HG02678 (cell line): ENCODE data around the gene EIF2D.
"Not testable (repeated sequence)": the region's sequence is repeated elsewhere in the genome, so short reads cannot be mapped to it uniquely, and the experiment has no call there.

Experiments used
- ATAC-seq: cut with Tn5 transposase; IDR thresholded peaks from one replicate; pipeline ENCODE4 v1.9.1; 2021; ENCODE audit warnings: mild to moderate bottlenecking, moderate library complexity; ENCODE audit not compliant: unreplicated experiment

The EIF2D gene

DNA sequence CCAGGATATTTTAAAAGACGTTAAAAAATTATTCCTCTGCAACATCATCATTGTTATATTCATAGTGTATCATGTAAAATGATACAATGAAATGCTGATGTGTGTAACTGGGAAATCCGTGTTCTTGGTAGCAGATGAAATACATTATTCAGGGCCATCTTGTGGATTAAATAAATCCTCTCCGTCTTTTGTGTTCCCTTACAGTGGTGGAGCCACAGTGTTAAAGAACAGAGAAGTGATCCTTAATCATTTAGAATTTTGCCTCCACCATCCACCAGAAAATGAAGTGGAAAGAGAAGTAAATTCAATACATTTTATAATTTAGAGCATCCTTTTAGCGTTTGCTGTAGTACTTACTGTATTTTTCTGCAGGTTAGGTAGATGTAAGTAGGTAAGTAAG is 24.4 kb upstream of the EIF2D start:
- ATAC-seq, result no peak

DNA sequence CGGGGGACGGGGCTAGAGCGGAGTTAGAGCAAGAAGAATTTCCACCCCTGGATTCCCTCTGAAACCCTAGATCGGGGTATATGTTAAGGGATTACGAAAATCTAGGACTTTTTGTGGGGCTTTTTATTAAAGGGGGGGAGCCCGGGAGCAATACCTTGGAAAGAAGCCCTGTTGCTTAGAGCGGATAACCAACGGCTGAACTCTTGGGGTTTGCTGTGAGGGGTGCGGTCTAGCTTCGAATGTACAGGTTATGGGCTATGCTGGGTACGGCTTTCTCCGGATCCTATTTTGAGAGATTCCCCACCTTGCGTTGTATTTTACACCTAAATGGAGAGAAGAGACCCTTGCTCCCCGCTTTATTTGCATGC is 23.7 kb upstream of the EIF2D start:
- no peak for ATAC-seq

DNA sequence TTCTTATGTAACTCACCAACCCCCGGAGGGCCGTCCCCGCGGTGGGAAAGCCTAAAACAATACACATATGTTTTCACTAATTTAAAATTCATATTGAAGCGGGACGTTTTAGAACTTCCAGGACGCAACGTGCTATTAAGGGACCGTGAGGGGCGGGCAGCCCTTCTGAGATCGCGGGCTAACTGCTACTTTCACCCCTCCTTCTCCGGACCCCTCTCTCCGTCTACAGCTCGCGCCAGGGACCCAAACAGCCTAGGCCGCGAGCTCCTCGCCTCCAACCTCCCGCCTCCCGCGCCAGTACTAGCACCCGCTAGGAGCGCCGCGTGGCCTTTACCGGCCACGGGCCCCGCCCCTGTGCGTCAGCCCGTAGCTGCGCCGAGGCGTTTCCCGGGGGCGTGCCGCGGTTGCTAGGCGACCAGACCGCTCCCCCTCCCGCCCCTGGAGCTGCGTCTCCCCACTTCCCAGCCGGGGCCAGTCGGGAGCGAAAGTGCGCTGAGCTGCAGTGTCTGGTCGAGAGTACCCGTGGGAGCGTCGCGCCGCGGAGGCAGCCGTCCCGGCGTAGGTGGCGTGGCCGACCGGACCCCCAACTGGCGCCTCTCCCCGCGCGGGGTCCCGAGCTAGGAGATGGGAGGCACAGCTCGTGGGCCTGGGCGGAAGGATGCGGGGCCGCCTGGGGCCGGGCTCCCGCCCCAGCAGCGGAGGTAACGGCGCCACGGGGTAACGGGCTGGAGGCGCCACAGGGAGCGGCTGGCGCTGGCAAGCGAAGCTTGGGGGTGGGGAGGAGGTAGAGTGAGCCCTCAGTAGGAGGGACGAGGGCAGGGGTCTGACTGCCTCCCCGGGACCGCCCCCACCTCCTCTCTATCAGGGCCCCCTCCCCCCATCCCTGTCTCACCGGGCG is 23.1 kb upstream of the EIF2D start, which contains the start of gene DYRK3:
DYRK3 (plus strand) TSS at position 457 of the 898 bp plus-strand sequence; CDS start at position 625, 168 bp downstream.
- peak; percentile 93 for ATAC-seq

DNA sequence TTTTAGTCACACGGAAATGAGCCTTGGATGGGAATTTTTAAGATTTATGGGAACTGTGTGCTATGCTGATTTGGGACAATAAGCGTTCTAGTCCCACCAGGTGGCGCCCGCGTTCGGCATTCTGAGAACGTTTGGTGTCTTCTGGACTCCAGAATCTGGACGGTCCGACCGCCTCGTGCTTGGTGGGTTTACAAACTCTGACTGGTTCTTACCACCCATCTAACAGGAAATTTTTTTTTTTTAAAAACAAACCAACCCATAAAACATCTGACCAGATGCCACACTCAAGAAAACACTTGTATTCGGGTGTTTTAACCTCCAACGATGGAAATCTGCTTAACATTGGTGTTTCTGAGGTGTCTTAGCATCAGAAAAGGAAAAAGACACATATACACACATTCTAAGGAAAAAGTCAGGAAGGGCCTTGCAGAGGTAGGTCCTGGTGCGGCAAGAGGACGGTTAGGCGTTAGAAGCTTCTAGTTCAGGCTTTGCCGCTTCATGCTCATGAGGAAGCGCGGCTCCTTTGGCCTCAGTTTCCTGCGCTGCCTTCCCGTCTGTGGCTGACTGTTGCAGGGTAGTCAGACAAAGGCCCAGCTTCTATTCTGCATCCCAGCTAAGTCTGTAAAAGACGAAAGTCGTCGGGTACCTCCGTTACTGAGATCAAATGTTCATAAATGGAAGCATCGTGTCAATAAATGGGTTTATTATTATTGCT is 22.3 kb upstream of the EIF2D start:
- no peak for ATAC-seq

DNA sequence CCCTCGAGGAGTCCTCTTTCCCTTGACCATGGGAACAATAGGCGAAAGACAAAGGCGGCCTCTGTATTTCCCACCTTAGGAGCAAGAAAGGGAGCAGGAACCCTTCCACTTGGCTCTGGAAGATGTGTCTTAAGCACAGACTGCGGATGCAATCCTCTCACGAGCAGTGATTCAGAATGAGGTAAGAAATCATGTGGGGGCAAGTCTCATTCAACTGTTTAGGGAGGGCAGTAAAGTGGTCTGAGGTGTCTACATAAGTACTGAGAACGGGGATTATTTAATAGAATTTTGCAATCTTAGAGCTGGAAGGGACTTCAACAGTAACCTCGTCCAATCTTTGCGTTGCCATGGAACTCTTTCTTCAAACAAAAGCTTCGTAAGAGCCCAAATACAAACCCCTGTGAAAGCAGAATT is 21.4 kb upstream of the EIF2D start:
- ATAC-seq, result no peak

DNA sequence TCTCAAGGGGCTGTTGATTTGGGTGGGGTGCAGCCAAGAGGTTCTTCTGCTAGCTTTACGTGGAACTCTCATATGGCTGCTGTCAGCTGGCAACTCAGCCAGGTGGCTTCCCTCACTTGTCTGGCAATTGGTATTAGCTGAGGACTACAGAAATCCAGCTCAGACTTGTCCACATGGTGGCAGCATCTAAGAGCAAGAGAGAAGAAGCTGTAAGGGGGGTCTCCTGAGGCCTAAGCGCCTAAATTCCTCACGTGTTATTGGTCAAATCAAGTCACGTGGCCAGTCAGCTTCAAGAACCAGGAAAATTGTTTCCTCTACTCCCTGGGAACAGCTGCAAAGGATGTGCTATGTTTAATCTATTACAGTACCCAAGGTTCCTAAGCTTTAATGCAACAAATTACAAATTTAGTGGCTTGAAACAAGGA is 18.8 kb upstream of the EIF2D start:
- ATAC-seq, result no peak

DNA sequence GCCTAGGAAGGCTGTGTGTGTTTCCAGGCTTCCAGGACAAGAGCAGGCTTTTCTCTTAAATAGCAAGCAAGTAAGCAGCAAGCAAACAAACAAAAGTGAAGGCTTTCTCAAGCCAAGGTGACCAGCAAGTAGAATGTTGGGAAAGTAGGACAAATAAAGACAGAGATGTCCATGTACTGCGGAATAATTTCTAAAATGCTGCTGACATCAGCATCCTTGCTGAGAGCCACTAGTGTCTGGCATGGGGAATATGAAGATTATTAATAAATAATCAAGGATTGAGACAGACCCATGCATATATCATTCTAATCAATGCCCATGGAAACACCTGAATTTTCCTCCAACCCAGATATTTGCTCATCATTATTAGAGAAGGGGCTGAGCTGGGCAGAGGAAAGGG is 16.7 kb upstream of the EIF2D start:
- no peak for ATAC-seq

DNA sequence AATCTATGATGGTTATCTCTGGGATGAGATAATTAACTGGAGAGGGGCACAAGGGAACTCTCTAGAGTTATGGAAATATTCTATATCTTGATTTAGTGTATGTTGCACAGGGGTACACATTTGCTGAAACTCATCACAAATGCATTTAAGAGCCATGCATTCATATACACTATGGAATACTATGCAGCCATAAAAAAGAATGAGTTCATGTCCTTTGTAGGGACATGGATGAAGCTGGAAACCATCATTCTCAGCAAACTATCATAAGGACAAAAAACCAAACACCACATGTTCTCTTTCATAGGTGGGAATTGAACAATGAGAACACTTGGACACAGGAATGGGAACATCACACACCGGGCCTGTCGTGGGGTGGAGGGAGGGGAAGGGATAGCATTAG is 14.1 kb upstream of the EIF2D start:
- not testable (repeated sequence) for ATAC-seq

DNA sequence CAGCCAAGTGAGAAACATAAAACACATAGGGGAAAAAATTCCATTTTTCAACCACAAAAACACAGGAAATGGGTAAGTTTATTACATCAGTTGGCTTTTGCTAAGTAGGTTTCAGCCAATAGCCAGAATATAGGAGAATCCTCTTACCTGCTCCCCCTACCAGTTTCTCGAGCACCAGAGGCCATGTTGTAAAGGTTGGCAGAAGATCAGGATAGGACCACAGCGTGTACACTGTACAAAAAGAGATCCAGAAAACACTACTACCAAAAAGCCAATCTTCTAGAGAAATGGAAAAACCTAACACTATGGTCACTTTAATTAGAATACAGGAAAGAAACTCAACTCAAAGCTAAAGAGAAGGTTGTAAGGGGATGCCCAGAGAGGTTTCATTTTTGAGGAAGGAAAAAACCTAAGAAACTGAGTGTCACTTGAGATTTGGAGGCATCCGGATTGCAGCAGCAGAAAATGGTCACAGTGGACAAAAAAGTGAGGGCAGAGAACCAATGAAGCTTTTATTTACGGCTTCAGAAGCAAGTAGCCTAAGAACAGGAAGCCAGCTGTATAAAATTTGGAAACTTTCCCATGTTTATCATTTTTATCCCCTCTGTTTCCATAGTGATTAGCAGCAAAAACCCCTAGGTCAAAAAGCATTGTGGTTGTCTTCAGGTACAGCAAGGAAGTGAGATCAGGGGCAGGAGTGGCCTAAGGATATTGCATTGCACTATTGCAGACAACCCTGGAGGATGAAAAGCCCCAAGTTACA is 2.9 kb downstream of the EIF2D start:
- no peak for ATAC-seq

DNA sequence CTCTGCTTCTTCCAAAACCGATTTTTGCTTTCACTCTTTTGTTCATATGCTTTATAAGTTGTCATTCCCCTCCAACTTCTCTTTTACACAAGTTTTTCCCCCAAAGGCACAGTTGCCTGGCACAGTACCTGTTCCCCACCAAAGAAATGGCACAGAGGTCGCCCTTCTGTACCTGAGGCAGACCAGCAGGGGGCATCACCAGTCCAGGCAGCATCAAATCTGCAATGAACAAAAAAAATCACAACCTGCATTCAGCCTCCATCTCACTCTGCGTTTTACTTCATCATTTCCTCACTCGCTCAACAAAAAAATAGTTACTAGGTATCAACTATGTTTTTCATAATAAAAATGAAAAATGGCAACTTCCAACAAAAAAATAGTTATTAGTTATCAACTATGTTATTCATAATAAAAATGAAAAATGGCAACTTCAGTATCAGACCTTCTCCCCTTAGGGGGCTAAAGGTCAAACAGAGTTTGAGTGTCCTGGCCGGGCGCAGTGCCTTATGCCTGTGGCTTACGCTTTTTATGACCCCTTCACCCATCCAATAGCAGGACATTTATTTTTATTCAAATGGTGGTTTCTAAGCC is 4.1 kb downstream of the EIF2D start:
- ATAC-seq, result no peak

DNA sequence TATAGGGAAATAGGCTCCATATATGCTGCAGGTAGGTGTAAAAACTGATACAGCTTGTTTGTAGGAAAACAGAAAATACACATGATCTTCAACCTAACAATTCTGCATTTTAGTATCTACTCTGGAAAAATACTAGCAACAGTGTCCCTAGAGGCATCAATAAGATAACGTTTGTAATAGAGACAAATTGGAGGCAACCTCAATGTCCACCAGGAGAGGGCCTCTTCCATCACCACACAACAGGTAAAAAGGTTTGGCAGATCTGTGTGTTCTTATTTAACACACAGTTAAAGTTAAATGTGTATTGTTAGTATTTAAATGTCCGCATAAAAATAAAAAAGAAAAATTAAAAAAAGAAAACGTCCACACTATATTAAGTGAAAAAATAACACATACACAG is 5.4 kb downstream of the EIF2D start:
- no peak for ATAC-seq

DNA sequence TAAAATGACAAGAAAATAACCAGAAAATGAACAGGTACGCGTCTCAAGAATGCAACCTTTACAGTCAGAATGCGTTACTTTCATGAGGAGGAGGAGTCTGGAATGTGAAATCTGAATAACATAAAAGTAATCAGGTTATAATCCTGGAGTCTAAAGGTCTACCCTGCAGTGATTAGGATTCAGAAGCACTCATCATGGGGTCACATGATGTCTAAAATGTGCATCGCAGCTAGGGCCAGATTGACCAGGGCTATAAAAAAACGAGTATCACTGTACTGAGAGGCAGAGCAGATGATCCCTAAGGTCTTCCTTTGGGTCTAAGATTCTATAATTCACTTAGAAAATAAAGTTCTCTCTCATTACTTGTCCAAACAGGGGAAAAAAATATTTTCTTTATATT is 7.4 kb downstream of the EIF2D start:
- no peak for ATAC-seq

DNA sequence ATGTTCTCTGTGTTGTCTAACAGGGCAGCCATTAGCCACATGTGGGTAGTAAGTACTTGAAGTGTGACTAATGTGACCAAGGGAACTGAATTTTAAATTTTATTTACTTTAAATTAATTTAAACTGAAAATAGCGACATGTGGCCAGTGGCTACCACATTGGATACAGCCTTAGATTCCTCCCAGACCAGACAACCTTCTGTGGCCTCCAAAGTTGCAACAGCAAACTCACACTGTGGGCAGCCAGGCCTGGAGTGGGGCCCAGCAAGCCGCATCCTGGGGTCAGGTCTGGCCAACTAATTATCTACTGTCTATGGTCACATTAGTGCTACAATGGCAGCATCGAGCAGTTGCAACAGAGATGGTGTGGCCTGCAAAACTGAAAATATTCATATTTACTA is 11.7 kb downstream of the EIF2D start:
- ATAC-seq, result no peak

DNA sequence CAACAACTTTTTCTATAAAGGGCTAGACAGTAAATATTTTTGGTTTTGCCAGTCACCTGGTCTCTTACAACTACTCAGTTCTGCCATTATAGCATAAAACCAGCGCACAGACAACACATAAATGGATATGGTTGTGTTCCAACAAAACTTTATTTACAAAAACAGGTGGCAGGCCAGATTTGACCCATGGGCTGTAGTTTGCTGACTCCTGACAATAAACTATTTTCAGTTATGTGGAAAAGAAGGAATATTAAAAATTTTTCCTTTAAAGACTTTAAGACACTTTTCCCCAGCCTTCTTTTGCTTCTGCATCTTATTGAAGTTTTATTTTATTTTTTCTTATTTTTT is 16.0 kb downstream of the EIF2D start:
- no peak for ATAC-seq

DNA sequence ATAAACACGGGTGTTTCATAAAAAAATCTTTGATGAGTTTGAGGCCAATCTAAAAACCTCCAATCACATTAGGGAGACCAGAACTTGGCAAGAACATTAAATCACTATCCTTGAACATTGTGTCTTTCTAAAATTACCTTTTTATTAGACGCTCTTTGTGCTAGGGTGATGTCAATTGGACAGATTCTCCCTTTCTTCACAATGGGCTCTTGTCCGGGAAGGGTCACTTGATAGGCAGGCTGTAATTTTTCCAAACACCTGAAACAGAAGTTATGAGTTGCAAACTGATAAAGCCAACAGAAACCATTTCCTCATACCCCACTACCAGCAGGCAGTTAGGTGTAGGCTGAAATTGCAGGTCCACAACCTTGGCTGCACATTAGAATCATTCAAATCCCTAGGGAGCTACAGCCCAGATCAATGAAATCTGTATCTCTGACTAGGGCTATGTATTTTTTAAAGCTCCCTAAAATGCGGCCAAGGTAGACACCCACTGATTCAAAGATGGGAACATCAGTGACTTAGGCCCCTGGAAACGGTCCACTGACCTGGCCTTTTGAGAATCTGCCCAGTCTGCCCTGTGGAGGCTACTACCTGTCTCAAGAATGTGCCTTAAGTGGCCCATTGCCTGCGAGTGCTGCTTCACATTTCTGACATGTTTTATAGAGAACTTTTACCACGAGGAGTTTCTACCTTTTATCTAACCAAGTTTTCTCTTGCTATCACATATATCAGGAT is 16.5 kb downstream of the EIF2D start:
- ATAC-seq, result no peak

DNA sequence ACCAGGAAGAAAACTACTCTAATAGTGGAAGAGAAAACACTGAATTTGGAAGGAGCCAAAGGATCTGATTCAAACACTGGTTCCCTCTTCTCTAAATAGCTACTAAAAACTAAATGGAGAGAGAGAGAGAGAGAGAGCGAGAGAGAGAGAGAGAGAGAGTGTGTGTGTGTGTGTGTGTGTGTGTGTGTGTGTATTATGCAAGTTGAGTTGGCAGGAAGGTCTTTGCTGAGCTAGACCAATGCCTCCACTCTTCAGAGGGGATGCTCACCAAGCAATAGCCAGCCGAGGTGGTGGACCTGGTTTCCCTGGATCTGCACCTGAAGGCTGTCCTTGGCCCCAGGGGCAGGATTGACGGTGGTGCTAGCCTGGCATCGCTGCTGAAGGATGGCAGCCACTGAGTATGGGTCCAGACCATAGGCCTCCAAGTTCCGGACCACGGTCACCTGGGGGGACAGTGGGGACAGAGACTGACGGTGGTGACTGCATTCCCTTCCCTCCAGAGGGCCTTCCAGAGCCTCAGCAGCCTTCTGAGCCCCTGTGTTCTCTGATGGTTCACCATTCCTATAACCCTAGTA is 18.8 kb downstream of the EIF2D start:
- ATAC-seq, result no peak

DNA sequence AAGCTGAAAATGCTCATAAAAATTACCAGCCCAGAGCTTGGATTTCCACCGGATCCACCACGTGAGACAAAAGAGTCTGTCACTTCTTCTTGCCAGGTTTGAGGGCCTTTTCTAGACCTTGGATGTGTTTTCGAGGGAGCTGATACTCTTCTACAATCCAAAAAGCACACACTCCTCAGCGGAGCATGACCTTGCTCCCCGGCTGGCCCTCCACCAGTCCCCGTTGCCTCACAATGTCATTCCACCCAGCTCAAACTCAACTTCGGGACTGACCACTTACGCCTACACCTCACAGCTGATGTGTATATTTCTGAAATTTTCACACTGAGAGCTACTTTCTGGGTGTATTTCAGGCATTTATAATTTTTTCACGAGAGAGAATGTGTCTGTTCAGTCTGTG is 20.6 kb downstream of the EIF2D start:
- ATAC-seq, result no peak

DNA sequence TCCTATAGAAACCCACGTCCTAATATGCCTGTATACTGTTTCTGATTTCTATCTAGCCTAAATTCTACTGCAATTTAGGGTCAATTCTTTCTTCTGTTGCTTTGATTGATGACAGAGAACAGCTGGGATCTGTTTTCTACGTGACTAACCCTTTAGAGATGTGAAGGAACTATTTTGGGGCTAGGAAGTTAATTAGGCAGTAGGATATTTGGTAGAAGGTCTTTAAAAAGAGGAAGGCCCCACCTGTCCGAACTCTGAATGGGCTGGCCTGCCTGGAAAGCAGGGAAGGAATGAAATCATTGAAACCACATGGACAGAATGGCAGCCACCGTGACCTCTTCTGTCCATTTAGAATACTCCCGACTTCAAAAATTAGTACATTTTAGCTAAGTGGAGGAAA is 21.0 kb downstream of the EIF2D start:
- ATAC-seq, result no peak

DNA sequence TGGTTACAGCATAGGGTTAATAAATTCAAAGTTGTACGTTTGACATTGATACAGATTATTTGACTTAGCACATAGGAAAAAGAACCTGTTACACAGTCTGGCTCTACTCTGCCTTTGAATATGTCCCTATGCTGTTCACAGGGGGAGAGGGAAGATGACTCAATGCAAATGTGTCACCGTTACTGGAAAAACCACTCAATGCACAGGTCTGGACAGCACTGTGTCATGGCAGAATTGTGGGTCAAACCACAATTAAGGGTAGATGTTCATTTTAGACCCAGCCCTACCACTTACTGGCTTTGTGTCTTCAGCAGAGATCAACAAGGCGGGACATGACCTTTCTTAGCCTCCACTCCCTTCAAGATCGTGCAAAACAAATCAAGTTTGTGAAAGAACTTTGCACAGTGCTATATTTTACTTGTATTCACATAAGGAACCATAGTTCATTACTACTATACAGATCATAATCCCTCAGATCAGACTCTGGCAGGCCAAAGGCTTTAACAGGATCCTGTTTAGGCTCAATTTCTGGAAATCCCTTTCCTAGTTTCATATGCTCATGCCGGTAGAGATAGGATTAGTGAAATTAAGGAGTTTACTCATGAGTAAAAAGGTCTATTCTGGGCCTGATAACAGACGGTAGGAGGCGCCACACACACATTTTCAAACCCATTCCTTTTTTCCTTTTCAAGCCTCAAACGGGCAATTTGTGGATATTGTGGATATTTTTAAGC is 22.1 kb downstream of the EIF2D start:
- ATAC-seq, result peak; percentile 41
